ENCODE measurements around the gene ZSWIM5. TPM values are rescaled to one million over a fixed set of nuclear protein-coding genes. Genes with fewer than 3 reads are reported as not detected.
"Not testable (repeated sequence)": the region's sequence is repeated elsewhere in the genome, so short reads cannot be mapped to it uniquely, and the experiment has no call there.

The ZSWIM5 gene
- total RNA-seq, 2 donors from 2014 or later = 3.6 to 4.4 TPM

- Histone ChIP-seq H3K27ac (no peak overlapping the region), H3K36me3 (replicated peaks in 1 of 2; ENCODE audit: insufficient read depth in 1 of 2, low read depth in 2 of 2) (no peaks in the 10 kb centered on the region), H3K4me3 (no peak overlapping the region), H3K27me3 (no peaks in the 10 kb centered on the region), H3K9me3 (no peaks in the 10 kb centered on the region), H3K4me1 (no peaks in the 10 kb centered on the region)
- 92 to 94% methylated on average over 2 of the region's 2 CpGs for WGBS, 2 donors
- intact Hi-C loops (cut with DNase I) = no loop called here
- ATAC-seq (no peak), DNase-seq (no peak)
- TF ChIP-seq POLR2A (IDR thresholded peaks at IDR 0.05) = no peak
- TF ChIP-seq CTCF (IDR thresholded peaks at IDR 0.05) = no peak
These were observed 111.0 kb downstream of the ZSWIM5 start for GRCh38 chr1:45095450-45095849.

- H3K36me3 ChIP-seq (replicated peaks in 1 of 2; ENCODE audit: insufficient read depth in 1 of 2, low read depth in 2 of 2); H3K4me1 ChIP-seq; H3K9me3 ChIP-seq; H3K27ac ChIP-seq; H3K4me3 ChIP-seq; intact Hi-C loops (cut with DNase I); ATAC-seq; DNase-seq; H3K27me3 ChIP-seq: not testable (repeated sequence)
- WGBS, 2 donors = 94 to 96% methylated on average over 4 of the region's 4 CpGs
These were observed 112.0 kb downstream of the ZSWIM5 start for GRCh38 chr1:45094371-45094770.

- no peak for TF ChIP-seq CTCF (IDR thresholded peaks at IDR 0.05)
- Histone ChIP-seq H3K27ac (no peak overlapping the region), H3K4me1 (no peaks in the 10 kb centered on the region), H3K4me3 (no peak overlapping the region), H3K9me3 (no peaks in the 10 kb centered on the region), H3K36me3 (replicated peaks in 1 of 2; ENCODE audit: insufficient read depth in 1 of 2, low read depth in 2 of 2) (no peaks in the 10 kb centered on the region), H3K27me3 (no peaks in the 10 kb centered on the region)
- intact Hi-C loops (cut with DNase I) = no loop called here
- no peak for DNase-seq
- no peak for ATAC-seq
These were observed 113.1 kb downstream of the ZSWIM5 start for GRCh38 chr1:45093334-45093733.

- ATAC-seq (no peak), DNase-seq (no peak)
- H3K4me3 ChIP-seq = no peak overlapping the region
- no peaks in the 10 kb centered on the region for H3K36me3 ChIP-seq (replicated peaks in 1 of 2; ENCODE audit: insufficient read depth in 1 of 2, low read depth in 2 of 2)
- H3K9me3 ChIP-seq = no peaks in the 10 kb centered on the region
- 48 to 50% methylated on average over 2 of the region's 2 CpGs for WGBS, 2 donors
- no peak overlapping the region for H3K27ac ChIP-seq
- intact Hi-C loops (cut with DNase I) = no loop called here
- H3K4me1 ChIP-seq = no peaks in the 10 kb centered on the region
- no peak for TF ChIP-seq CTCF (IDR thresholded peaks at IDR 0.05)
- no peak for TF ChIP-seq POLR2A (IDR thresholded peaks at IDR 0.05)
- no peaks in the 10 kb centered on the region for H3K27me3 ChIP-seq
These were observed 116.7 kb downstream of the ZSWIM5 start for GRCh38 chr1:45089711-45090110.

GRCh38 chr1:45084562-45084961, 121.8 kb downstream of the ZSWIM5 start:
- no peak overlapping the region for H3K4me3 ChIP-seq
- ATAC-seq (no peak), DNase-seq (no peak)
- H3K9me3 ChIP-seq = no peaks in the 10 kb centered on the region
- no peaks in the 10 kb centered on the region for H3K4me1 ChIP-seq
- no peaks in the 10 kb centered on the region for H3K36me3 ChIP-seq (replicated peaks in 1 of 2; ENCODE audit: insufficient read depth in 1 of 2, low read depth in 2 of 2)
- TF ChIP-seq POLR2A (IDR thresholded peaks at IDR 0.05) (no peak), CTCF (IDR thresholded peaks at IDR 0.05) (no peak)
- intact Hi-C loops (cut with DNase I) = no loop called here
- H3K27ac ChIP-seq = no peak overlapping the region
- WGBS, 2 donors = 75% methylated on average over 1 of the region's 1 CpG; no CpG with 5 or more reads in 1 of the 2 donors
- H3K27me3 ChIP-seq = no peaks in the 10 kb centered on the region

Measured in body of pancreas (tissue), 4 donors.